Suppressor macrophage (primary cell): ENCODE measurements around the gene SERPINE3.

ENCODE experiments used
- DNase-seq, 4 experiments: peaks; one replicate each; pipeline ENCODE4 v3.0.0-alpha.2; 2020 to 2022
- total RNA-seq, 17 experiments: gene quantifications; one replicate each; lab custom pipeline; 2026; ENCODE audit warnings: mixed read lengths in 6 of 17, inconsistent platforms in 3 of 17; lab: John Stamatoyannopoulos, UW

Gene SERPINE3
- total RNA-seq: 0 to 1.8 (median 0) reads per million in 17 experiments

DNA sequence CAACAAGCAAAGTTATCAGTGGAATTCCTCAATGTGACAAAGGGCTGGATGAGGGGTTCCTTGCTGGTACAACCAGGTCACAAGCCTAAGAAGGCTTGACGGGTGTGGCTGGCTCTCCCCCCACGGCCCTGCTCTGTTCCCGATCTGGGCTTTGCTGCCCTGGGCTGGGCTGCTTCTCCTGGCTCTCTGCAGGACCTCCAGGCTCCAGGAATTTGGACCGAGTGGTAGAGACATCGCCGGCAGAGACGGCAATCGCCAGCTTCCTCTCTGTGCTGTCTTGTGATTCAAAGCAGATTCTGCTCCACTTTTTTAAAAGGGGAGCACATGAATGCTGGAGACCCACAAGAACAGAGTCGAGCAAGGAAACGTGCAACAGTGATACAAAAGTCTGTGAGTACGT lies at the start of gene SERPINE3:
Gene SERPINE3, plus strand, starts transcription at position 338 of the 400 bp plus-strand sequence. CDS start 1,401 bp downstream, outside the sequence.
- no peak for DNase-seq

DNA sequence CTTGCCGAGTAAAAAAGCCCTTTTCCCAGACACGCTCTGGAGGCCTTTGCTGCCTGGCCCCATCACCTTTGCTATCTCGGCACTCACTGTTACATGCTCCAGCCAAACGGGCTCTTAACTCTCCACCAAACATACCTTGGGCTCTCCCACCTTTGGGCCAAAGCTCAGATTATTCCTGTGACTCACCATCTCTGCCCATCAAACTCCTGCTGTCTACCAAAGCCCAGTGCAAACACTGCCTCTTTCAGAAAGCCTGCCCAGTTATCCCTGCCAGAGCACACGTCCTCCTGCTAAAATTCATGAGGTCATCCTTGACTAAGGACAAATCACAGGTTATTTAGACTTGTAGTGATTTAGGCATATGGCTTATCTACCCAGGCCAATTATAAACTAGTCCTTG lies 48.1 kb upstream of the SERPINE3 start:
- no peak for DNase-seq

DNA sequence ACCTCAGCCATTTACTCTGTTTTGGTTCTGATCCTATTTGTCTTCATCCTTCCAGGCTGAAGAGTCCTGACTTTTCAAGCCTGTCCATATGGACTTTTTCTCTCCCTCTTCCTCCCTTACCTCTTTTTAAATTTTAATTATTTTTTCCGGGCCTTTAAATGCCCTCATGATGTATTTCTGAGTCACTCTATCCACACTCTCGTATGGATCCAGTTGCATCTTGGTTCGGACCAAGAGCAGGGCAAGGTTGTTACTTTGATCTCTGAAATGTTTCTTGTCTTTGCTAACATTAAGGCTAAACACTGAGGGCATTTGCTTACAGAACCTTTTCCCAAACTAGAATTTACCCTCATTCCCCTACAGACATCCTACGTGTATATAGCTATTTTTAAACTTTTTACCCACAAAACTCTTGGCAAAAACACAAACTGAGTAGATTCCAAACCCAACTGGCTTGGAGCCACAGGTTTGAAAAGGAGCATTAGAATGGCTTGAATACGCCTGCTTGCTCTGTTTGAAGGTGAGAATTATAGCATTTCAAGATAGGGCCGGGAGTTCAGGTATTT lies 47.4 kb upstream of the SERPINE3 start:
- no peak for DNase-seq

DNA sequence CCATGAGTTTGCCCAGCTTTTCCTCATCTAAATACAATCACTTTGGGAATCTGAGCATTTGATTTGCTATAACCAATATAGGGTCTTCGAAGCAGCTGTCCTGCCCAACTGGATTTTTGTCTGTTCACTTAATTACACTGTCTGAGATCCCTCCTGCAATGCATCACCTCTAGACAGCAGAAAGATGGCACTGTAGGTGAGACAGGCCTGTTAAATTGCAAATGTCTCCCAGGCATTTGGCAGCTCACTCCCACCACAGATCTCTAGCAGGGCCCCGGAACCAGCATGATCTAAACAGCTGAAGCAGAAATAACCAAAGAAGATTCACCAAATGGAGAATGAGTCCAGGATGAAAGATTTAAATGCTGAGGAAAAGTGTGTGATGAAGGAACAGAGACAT lies 41.9 kb upstream of the SERPINE3 start:
- DNase-seq: no peak

DNA sequence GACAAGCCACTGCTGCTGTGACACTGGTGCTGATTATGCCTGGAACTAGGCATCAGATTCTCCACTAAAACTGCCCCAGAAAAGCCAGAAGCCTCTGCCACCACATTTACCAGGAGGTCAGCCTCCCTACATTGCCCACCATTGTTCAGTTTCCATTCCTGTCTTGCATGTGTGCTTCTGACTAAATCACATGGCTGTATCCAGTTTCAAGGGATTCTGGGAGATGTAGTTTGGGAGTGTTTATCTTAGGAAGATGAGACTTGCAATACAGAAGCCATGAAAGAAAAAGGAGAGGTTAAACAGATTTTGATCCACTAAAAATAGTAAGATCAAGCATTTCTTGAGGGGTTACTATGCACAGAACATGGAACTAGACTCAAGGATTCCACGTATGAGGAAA lies 40.7 kb upstream of the SERPINE3 start:
- DNase-seq: no peak

DNA sequence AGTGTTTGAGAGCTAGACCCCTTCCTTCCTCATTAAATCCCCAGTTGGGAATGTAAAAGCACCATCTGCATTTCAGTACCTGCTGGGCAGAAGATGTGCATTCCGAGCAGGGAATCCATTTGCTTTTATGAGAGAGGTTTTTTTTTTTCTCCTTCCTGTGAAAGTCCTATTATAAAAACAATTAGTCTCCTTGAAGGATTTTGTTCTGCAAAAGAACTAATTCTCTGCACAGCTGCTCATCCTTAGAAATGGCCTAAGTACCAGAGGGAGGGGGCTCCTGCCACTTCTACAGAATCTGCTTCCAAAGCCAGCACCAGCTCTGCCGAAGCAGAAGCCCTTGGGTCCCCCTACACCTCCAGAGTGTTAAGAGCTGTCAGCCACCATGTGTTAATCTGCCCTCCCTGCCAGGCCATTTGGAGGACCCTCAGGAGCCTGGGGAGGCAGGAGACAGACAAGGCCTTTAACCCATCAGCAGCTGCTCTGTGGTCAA lies 36.4 kb upstream of the SERPINE3 start:
- DNase-seq: no peak

DNA sequence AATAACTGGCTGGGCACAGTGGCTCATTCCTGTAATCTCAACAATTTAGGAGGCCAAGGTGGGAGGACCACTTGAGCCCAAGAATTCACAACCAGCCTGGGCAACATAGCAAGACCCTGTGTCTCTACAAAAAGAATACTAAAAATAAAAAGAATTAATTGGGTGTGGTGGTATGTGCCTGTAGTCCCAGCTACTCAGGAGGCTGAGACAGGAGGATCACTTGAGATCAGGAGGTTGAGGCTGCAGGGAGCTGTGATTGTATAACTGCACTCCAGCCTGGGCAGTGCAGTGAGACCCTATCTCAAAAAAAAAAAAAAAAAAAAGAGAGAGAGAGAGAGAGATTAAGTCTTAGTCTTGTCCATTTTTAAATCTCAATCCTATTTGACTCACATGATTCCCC lies 35.6 kb upstream of the SERPINE3 start:
- DNase-seq: no peak

DNA sequence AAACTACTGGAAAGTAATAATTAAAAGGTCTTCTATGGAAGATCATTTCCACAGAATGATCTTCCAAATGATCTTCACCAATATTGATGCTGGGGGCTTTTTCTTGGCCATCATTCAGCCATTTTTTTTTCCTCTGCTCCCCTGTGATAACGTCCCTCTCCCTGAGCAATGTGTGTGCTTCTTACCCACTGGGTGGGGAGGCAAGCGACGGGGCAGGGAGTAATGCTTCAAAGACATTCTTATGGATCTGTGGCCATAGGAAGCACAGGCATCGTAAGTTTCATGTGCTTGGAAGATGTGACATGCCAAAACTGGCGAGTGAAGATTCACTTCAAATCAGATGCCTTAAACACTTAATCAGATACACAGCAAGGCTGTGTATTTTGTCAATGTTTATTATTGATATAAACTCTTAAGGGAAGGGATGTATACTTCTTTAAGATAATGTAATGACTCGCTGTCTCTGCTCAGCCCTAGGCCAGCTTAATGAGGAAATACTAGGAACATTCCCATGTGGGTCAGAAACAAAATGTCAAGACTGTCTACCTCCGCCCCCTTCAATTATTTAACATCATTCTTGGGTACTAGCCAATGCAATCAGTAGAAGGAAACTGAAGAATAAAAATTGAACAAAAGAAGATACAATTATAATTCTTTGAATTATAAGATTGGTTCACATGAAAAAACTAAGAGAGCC lies 34.1 kb upstream of the SERPINE3 start:
- peak; percentile 26 to 62 (median 48) for DNase-seq

DNA sequence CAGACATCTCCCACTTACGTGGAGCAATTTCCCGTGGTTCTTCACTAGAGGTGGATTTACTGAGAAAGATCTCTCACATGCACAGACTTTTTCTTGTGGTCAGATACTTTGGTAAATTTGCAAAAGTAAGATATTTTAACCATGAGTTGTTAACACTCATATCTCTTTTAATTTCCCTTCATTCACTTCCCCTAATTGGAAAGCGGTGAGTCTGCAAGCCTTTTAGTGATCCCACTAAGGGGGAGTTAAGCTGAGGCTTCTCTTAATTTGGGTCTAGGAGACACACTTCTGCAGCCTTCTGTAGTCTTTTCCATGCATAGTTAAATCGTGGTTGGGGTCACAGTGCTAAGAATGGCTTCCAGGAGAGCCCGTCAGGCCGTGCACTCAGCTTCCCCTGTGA lies 30.7 kb upstream of the SERPINE3 start:
- no peak for DNase-seq

DNA sequence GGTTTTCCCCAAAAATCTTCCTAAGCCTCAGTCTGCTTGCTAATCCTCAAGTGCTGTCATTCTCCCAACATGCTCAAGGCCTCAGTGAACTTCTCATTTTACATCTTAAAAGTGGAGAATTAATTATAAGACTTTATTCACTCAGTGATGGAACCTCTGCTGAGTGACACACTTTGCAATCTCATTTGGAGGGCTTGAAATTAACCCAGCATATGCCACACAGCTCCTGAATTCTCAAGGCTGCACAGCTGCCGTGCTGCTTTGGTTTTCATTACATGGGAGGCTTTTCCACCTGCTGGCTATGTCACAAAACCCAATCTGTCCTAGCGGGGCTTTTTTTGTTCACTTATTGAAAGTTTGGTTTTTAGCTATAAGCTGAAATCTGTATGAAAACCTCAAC lies 28.3 kb upstream of the SERPINE3 start:
- no peak for DNase-seq

DNA sequence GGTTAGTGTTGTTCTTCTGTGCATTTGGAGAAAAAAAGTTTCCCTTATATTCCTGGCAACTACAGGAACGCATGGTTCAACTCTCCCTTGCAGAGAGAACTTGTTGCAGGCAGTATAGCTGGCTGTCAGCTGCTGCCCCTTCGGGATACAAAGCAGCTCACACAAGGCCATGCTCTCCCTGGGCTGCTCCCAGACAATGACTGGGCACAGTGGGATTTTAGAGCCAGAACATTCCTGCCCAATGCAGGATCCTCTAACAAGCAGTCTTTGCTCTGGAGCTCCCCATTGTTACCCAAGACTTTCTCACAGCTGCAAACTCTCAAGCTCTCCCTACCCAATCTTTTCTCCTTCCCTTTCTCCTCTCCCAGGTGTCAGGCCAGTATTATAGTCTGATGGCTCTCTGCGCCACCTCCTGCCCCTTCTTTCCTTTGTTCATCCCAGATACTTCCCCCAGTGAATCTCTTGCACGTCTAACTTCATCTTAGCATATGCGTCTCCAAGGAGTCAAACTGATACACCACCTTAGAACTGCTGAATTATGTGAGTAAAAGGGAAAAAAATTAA lies 27.5 kb upstream of the SERPINE3 start:
- DNase-seq: no peak

DNA sequence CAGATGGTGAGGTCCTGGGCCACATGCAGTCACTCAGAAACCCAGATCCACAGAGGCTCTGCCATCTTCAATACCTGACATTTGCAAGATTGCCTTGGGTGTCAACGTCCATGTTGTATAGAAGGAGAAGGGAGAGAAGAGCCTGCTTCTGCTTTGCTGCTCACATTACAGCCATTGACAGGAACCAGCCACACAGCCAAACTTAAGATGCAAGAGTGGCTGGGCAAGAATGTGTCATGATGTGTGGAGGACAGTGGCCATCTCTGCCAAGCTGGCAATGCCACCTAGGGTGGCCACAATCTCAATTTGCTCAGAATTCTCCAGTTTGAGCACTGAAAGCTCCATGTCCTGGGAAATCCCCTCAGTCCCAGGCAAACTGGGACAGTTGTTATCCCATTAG lies 25.9 kb upstream of the SERPINE3 start:
- DNase-seq: no peak

DNA sequence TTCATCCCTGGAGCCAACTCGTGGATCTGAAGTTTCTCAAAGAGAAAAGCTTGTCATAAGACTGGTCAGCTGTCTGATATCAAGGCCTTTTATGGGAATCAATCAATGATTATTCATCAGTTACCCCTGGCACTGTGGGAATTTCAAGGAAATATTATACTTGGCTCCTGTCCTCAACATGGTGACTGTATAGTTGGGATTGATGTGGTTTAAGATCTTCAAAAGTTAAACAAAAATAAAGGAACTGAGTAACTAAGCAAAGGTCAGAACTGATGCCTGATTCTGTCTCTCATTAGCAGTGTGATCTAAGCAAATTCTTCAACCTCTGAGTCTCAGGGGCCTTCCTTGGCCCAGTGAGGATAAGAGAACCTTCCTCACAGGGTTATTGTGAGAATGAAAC lies 22.2 kb upstream of the SERPINE3 start:
- DNase-seq: no peak

DNA sequence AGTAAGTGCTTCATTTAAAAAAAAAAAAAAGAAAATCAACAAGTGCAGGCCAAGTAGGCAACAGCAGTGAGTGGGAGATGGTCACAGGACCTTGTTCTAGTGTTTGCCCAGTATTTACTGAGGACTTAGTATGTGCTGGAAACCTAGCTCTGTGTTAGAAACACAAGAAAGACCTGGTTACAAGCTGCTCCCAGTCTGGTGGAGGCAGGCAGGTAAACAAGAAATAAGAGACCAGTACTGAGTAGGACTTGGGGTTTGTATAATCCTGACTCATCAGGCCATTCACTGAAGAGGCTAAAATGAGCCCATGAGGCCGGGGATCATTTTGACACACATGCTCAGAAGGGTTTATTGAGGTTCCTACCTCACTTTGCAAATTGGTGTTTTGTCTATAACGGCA lies 21.5 kb upstream of the SERPINE3 start:
- no peak for DNase-seq

DNA sequence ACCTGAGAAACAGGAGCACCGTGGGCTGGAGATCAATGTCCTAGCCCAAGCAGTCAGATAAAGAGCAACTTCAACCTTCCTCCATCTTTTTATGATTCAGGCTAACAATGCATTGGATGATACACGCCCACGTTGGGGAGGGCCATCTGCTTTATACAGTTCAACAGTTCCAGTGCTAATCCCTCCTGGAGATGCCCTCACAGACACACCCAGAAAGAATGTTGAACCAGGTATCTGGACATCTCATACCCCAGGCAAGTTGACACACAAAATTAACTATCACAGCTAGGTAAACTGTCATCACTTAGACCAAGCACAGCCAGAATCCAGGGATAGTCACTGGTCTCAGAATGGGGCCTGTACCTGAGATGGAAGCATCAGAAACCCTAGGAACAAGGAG lies 20.6 kb upstream of the SERPINE3 start:
- no peak for DNase-seq

DNA sequence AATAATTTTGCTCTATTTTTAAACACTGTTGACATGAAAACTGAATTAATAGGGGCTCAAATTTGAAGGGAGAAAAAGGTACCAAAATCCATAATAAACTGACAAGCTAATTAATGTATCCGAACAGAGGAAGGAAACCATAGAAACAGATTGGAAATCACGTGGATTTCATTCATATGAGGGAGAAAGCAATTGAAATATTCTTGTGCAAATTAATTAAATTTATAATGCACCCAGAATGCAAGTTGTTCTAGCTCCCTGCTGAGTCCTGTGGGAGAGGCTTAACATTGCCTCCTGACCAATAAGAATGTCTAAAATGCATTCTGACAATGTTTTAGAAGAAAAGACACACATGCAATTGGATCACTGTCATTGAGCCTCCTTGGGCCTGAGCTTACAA lies 17.7 kb upstream of the SERPINE3 start:
- no peak for DNase-seq

DNA sequence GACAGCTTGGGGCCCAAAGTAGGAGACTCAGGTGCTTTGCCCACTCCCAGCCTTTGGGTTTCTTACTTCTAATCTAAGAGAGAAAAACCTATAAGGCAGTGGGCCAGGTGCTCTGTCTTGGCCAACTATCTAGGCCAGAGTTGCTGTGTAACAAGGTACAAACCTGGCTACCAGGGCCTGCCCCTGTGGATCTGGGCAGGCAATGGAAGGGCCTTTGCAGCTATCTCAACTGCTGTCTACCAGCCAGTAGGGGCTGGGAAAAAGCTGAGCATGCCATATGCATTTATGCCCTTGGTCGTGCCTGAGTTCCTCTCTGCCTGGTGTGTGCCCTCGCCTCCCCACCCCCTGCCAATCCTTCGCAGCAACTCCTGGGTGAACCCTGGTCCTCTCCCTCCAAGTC lies 16.7 kb upstream of the SERPINE3 start:
- DNase-seq: no peak

DNA sequence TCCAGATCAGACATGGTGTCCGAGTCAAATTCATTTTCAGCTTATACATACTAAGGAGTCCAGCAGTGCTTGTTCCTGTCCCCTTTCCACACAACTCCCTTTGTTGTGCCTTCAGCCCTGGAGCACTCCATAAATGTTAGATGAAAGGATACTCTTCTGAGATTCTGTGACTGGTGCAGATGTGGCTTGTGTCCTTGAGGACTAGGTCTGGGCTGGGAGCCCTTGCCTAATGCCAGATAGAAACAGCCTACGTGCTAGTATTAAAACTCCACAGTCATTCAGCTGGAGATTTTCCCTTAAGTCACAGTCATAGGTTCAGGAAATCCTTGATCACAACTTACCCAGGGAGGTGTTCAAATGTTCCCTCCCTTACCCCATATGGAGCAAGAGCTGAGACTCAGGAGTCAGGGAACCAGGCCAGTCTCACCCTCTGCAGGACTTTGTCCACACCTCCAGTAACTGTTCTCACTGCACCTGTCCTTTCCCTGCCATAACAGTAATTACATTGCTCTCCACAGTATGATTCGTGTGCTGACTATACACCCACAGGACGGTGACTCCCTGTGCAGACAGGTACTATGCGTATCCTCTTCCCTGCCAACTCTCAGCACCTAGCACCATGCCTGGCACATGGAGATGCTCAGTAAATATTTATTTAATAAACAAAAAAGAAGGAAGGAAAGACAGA lies 15.5 kb upstream of the SERPINE3 start:
- no peak for DNase-seq

DNA sequence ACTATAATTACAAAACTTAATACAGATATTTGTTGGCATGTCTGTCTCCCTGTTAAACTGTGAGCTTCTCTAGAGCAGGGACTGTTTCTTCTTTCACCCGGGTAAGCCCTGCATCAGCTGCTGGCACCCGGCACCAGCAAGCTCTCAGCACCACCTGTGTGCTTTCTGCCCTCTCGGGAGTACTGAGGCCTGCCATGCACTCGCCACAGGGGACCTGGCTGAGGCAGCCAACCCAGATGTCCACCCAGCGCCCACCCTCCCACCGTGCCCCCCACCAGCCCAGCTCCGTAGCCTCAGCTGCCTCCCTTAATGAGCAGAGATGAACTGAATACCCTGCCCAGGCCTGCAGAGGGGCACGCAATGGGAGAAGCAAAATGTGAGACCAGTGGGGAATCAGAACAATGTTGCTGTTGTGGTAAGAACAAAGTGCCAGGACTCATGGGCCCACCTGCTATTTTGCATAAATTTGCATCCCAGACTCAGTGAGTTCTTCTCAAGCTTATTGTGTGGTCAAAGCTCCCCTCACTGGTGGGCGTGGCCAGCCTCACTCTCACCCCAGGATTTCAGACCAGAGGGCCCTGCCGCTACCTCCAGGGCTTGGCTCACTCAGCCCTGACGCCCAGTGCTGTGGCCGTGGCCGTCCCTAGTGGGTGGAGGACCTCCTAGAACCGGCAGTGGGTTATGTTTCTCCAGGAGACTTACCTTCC lies 14.6 kb upstream of the SERPINE3 start:
- DNase-seq: no peak

DNA sequence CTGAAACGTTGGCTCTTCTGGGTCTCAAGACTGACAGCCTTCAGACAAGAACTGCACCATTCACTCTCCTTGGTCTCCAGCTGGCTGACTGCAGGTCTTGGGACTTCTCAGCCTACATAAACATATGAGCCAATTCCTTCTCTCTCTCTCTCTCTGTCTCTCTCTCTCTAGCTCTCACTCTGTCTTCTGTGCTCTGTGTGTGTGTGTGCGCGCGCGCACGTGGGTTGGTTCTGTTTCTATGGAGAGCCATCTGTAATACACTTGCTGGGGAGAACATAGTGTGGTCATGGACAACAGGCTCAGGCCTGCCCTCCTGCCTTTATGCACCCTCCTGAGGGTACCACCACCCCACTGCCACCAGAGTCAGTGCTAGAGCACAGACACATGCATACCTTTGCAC lies 13.7 kb upstream of the SERPINE3 start:
- peak in 1 of 4 experiments; percentile 25 for DNase-seq

DNA sequence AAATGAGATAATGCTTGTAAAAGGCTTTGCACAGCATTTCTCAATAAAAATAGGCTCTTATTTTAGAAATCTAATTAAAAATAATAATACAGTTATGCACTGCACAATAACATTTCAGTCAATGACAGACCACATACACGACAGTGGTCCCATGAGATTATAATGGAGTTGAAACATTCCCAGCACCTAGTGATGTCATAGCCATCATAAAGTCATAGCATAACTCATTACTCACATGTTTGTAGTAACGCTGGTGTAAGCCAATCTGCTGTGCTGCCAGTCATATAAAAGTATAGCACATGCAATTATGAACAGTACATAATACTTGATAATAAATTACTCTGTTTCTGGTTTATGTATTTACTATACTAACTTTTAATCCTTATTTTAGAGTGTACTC lies 12.7 kb upstream of the SERPINE3 start:
- no peak for DNase-seq

DNA sequence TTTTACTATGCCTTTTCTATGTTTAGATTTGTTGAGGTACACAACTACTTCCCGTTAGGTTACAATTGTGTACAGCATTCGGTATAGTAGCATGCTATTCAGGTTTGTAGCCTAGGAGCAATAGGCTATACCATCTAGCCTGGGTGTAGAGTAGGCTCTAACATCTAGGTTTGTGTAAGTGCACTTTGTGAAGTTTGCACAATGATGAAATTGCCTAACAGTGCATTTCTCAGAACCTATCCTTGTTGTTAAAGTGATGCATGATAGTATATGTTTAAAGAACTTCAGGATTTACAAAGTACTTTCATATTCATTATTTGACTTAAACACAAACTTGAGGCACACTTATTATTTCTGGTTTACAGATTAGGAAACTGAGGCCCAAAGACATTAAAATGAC lies 11.5 kb upstream of the SERPINE3 start:
- peak in 2 of 4 experiments; percentile 18 to 28 for DNase-seq

DNA sequence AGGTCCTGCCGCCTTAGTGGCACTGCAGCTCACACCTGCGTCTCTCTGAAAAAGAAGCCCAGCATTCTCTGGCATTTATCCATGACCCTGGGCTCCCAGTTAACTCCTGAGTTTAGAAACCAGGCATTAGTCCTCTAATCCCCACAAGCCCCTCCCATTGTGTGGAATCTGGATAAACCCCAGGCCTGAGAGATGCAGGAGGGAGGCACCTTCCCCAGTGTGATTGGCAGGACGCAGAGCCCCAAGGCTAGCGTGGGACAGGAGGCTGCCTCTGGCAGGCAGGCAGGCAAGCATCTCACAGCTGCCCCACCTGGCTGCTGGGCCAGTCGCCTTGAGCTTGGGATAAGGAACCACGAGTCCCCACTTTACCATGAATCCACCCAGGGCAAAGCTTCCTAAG lies 11.0 kb upstream of the SERPINE3 start:
- no peak for DNase-seq
